Panc1 (cell line): ENCODE measurements around the gene LRRC61. TPM values are rescaled to one million over a fixed set of nuclear protein-coding genes. Genes with fewer than 3 reads are reported as not detected.

Experiments
- ATAC-seq: fragments of 200-7000 bp; cut with Tn5 transposase; 2 replicates; pipeline ENCODE4 v1.9.1; 2020; ENCODE audit warnings: mild to moderate bottlenecking, moderate library complexity
- BruUV-seq: library from RNA; stranded (reverse); fragments of 400-500 nt; replicated peaks from 2 replicates; lab custom pipeline; 2021; lab: Mats Ljungman, UMichigan
- CTCF ChIA-PET: fragments of 300-600 bp; sonication (Branson Sonifier 250); formaldehyde crosslinking; loops from one replicate; lab custom pipeline; 2022; ENCODE audit warnings: antibody characterized with exemption; lab: Charles Lee
- POLR2A ChIA-PET: fragments of 300-600 bp; sonication (Branson Sonifier 250); formaldehyde crosslinking; loops from one replicate; lab custom pipeline; 2022; ENCODE audit warnings: antibody characterized with exemption; lab: Charles Lee
- DNase-seq: peaks from one replicate; pipeline ENCODE4 v3.0.0-alpha.2; 2010; ENCODE audit warnings: low read depth, low spot score
- H3K27ac ChIP-seq: 2 replicates; pipeline ENCODE4 v1.5.1; 2011; ENCODE audit warnings: mild to moderate bottlenecking, low read length, inconsistent platforms
- H3K27me3 ChIP-seq: fragments of 200-500 bp; sonication (Bioruptor generic); 2 replicates; pipeline ENCODE4 v1.6.0; 2014; ENCODE audit warnings: low read length, inconsistent platforms; ENCODE audit not compliant: control insufficient read depth, insufficient read depth
- H3K36me3 ChIP-seq: fragments of 200-500 bp; sonication (Bioruptor generic); 2 replicates; pipeline ENCODE4 v1.5.1; 2014; ENCODE audit warnings: inconsistent platforms, mild to moderate bottlenecking, low read length, moderate library complexity; ENCODE audit not compliant: control insufficient read depth, insufficient read depth
- H3K4me1 ChIP-seq: 2 replicates; pipeline ENCODE4 v1.5.1; 2011; ENCODE audit warnings: inconsistent platforms, mild to moderate bottlenecking, low read length, moderate library complexity; ENCODE audit not compliant: control insufficient read depth, insufficient read depth
- H3K4me3 ChIP-seq, 2 experiments: 2 replicates each; pipeline ENCODE4 v1.5.1; 2011 to 2012; ENCODE audit warnings: low read depth in 2 of 2, low read length in 2 of 2, mild to moderate bottlenecking in 2 of 2, inconsistent platforms in 1 of 2, moderate library complexity in 1 of 2
- H3K9me3 ChIP-seq: fragments of 200-500 bp; sonication (Bioruptor generic); 2 replicates; pipeline ENCODE4 v1.5.1; 2014; ENCODE audit warnings: low read depth, mild to moderate bottlenecking, inconsistent platforms, low read length, moderate library complexity; ENCODE audit not compliant: control insufficient read depth, insufficient read depth
- POLR2AphosphoS5 ChIP-seq: IDR thresholded peaks from 2 replicates; pipeline ENCODE4 v1.6.1; 2012; ENCODE audit warnings: mild to moderate bottlenecking, low read depth, low read length, moderate library complexity
- SIN3A ChIP-seq: IDR thresholded peaks from 2 replicates; pipeline ENCODE4 v1.6.1; 2012; ENCODE audit warnings: low read depth, mild to moderate bottlenecking, low read length, moderate library complexity, borderline replicate concordance; ENCODE audit not compliant: insufficient read depth
- TCF7L2 ChIP-seq: IDR thresholded peaks from 2 replicates; pipeline ENCODE4 v1.6.1; 2011; ENCODE audit warnings: mild to moderate bottlenecking, low read depth, low read length, inconsistent platforms
- in situ Hi-C: cut with HindIII; loops from 2 replicates; pipeline ENCODE4 v1.10.0; 2016; ENCODE audit warnings: low sequenced_read_pairs, low pct_unique_long_range_greater_than_20kb
- intact Hi-C: fragments of 100-400 bp; cut with micrococcal nuclease; formaldehyde crosslinking; loops from one replicate; pipeline ENCODE4 v1.10.0; 2022; ENCODE audit not compliant: unreplicated experiment
- total RNA-seq: library from RNA; stranded (reverse); gene quantifications from one replicate; pipeline ENCODE4 v1.2.1, GENCODE V29; 2021; ENCODE audit not compliant: unreplicated experiment
- TF ChIP-seq, protein P1 (sequence below), 2 experiments: IDR thresholded peaks; 2 replicates each; pipeline ENCODE4 v1.6.1; 2011 to 2012; ENCODE audit warnings: low read depth in 2 of 2, control low read depth in 1 of 2, low read length in 1 of 2, mild to moderate bottlenecking in 1 of 2, moderate library complexity in 1 of 2; ENCODE audit not compliant: insufficient read depth in 1 of 2
- TF ChIP-seq, protein P2 (sequence below): fragments of 450-650 bp; IDR thresholded peaks from 2 replicates; pipeline ENCODE4 v1.5.1; 2017; ENCODE audit warnings: mild to moderate bottlenecking

The LRRC61 gene
- total RNA-seq, 1 experiment from 2014 or later: 13.8 TPM

DNA sequence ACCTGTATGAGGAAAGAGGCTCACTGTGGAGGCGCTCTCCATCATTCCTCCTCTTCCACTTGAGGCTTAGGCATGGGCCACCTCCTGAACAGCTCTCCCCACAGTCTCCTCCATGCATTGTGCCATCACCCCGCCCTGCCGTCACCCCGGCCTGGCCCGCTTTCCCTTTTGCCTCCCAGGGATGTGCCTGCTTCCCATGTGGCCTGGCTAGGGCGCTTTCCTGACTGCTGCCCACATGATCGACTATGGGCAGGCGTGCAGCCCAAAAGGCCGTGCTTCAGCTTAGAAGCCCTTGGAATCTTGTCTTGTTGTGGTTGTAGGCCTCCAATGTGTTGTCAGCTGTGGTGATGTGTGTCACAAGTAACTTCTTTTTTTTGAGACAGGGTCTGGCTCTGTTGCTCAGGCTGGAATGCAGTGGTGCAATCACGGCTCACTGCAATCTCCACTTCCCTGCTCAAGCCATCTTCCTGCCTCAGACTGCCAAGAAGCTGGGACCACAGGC, 2.0 kb downstream of the LRRC61 start:
- Histone ChIP-seq H3K27me3 (no peaks in the 10 kb centered on the region), H3K9me3 (no peaks in the 10 kb centered on the region), H3K27ac (no peak overlapping the region; the same call in 1 of the 2 replicates), H3K4me1 (peaks cover 26% of the 10 kb centered on the region), H3K36me3 (no peaks in the 10 kb centered on the region), H3K4me3 (no peak overlapping the region)
- DNase-seq (no peak), ATAC-seq (no peak)
- TF ChIP-seq POLR2AphosphoS5 (no peak), TCF7L2 (no peak), SIN3A (no peak)
- TF ChIP-seq, protein P1, sequence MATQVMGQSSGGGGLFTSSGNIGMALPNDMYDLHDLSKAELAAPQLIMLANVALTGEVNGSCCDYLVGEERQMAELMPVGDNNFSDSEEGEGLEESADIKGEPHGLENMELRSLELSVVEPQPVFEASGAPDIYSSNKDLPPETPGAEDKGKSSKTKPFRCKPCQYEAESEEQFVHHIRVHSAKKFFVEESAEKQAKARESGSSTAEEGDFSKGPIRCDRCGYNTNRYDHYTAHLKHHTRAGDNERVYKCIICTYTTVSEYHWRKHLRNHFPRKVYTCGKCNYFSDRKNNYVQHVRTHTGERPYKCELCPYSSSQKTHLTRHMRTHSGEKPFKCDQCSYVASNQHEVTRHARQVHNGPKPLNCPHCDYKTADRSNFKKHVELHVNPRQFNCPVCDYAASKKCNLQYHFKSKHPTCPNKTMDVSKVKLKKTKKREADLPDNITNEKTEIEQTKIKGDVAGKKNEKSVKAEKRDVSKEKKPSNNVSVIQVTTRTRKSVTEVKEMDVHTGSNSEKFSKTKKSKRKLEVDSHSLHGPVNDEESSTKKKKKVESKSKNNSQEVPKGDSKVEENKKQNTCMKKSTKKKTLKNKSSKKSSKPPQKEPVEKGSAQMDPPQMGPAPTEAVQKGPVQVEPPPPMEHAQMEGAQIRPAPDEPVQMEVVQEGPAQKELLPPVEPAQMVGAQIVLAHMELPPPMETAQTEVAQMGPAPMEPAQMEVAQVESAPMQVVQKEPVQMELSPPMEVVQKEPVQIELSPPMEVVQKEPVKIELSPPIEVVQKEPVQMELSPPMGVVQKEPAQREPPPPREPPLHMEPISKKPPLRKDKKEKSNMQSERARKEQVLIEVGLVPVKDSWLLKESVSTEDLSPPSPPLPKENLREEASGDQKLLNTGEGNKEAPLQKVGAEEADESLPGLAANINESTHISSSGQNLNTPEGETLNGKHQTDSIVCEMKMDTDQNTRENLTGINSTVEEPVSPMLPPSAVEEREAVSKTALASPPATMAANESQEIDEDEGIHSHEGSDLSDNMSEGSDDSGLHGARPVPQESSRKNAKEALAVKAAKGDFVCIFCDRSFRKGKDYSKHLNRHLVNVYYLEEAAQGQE (IDR thresholded peaks at IDR 0.05; ENCODE audit: insufficient read depth in 1 of 2, low read depth in 2 of 2, low read length in 1 of 2): no peak
- TF ChIP-seq, protein P2, sequence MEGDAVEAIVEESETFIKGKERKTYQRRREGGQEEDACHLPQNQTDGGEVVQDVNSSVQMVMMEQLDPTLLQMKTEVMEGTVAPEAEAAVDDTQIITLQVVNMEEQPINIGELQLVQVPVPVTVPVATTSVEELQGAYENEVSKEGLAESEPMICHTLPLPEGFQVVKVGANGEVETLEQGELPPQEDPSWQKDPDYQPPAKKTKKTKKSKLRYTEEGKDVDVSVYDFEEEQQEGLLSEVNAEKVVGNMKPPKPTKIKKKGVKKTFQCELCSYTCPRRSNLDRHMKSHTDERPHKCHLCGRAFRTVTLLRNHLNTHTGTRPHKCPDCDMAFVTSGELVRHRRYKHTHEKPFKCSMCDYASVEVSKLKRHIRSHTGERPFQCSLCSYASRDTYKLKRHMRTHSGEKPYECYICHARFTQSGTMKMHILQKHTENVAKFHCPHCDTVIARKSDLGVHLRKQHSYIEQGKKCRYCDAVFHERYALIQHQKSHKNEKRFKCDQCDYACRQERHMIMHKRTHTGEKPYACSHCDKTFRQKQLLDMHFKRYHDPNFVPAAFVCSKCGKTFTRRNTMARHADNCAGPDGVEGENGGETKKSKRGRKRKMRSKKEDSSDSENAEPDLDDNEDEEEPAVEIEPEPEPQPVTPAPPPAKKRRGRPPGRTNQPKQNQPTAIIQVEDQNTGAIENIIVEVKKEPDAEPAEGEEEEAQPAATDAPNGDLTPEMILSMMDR: no peak
- ChIA-PET POLR2A (no interaction called here), CTCF (no interaction called here)
- no TSS peak for BruUV-seq
- in situ Hi-C loops: no loop called here
- intact Hi-C loops: no loop called here

DNA sequence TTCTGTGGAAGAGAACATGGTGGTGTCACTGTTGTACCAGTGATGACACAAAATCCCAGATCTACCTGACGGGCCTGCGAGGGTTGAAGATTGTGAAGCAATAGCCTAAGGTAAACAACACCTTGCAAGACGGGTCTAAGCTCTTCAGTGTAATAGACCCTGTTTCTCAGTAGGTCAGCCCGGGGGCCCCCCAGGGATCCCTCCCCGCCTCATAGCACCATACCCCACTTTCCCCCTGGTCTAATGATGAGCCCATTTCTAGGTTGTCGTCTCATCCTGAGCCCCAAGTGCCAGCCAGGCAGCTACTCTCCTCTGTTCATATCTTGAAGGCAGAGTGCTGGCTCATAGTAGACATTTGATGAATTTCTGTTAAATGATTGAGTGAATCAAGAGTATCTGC, 2.7 kb downstream of the LRRC61 start:
- Histone ChIP-seq H3K27me3 (no peaks in the 10 kb centered on the region), H3K9me3 (no peaks in the 10 kb centered on the region), H3K4me3 (no peak overlapping the region), H3K27ac (no peak overlapping the region), H3K36me3 (no peaks in the 10 kb centered on the region), H3K4me1 (peaks cover 24% of the 10 kb centered on the region)
- POLR2A ChIA-PET: interaction anchor here (0.7 kb wide), 1 partner anchor 76 kb away, joined by 16 read pairs; no protein-coding TSS in a partner anchor
- TF ChIP-seq SIN3A (no peak), POLR2AphosphoS5 (no peak), TCF7L2 (no peak)
- TF ChIP-seq, protein P2: no peak
- TF ChIP-seq, protein P1 (IDR thresholded peaks at IDR 0.05; ENCODE audit: insufficient read depth in 1 of 2, low read depth in 2 of 2, low read length in 1 of 2): no peak
- ATAC-seq (no peak), DNase-seq (no peak)
- BruUV-seq: no TSS peak
- intact Hi-C loops: no loop called here
- in situ Hi-C loops: no loop called here
- CTCF ChIA-PET: no interaction called here
